A673 (cell line): ENCODE results near the gene CCDC154. TPM values are rescaled to one million over a fixed set of nuclear protein-coding genes. Genes with fewer than 3 reads are reported as not detected.

ENCODE experiments used
- BruUV-seq: library from RNA; stranded (reverse); fragments of 400-500 nt; replicated peaks from 2 replicates; lab custom pipeline; 2021; lab: Mats Ljungman, UMichigan
- CTCF ChIA-PET: fragments of 300-600 bp; sonication (Branson Sonifier 250); formaldehyde crosslinking; loops from one replicate; lab custom pipeline; 2022; ENCODE audit warnings: antibody characterized with exemption; lab: Charles Lee
- POLR2A ChIA-PET: fragments of 300-600 bp; sonication (Branson Sonifier 250); formaldehyde crosslinking; loops from one replicate; lab custom pipeline; 2022; ENCODE audit warnings: antibody characterized with exemption; ENCODE audit not compliant: low non-redundant PET; lab: Charles Lee
- DNase-seq: peaks from one replicate; pipeline ENCODE4 v3.0.0-alpha.2; 2015; ENCODE audit warnings: low spot score
- H3K27ac ChIP-seq: fragments of 200-600 bp; sonication (generic); 2 replicates; pipeline ENCODE4 v1.5.1; 2016; ENCODE audit warnings: mixed run types, low read depth, mild to moderate bottlenecking, mixed read lengths, antibody characterized with exemption, low read length; ENCODE audit not compliant: poor library complexity, severe bottlenecking
- H3K27me3 ChIP-seq: fragments of 200-600 bp; sonication (generic); replicated peaks from 2 replicates; pipeline ENCODE4 v1.6.1; 2017; ENCODE audit warnings: mixed run types, low read depth, mild to moderate bottlenecking, mixed read lengths, antibody characterized with exemption, low read length; ENCODE audit not compliant: insufficient read depth, poor library complexity
- H3K36me3 ChIP-seq: fragments of 200-600 bp; sonication (generic); 2 replicates; pipeline ENCODE4 v1.6.1; 2016; ENCODE audit warnings: mixed run types, mild to moderate bottlenecking, mixed read lengths, antibody characterized with exemption, low read length; ENCODE audit not compliant: insufficient read depth, poor library complexity, severe bottlenecking
- H3K4me1 ChIP-seq: fragments of 200-600 bp; sonication (generic); 2 replicates; pipeline ENCODE4 v1.6.1; 2017; ENCODE audit warnings: mixed run types, mild to moderate bottlenecking, mixed read lengths, antibody characterized with exemption, low read length; ENCODE audit not compliant: insufficient read depth, poor library complexity, severe bottlenecking
- H3K4me3 ChIP-seq: fragments of 200-600 bp; sonication (generic); 2 replicates; pipeline ENCODE4 v1.5.1; 2016; ENCODE audit warnings: low read depth, mixed run types, mild to moderate bottlenecking, mixed read lengths, low read length; ENCODE audit not compliant: poor library complexity, severe bottlenecking
- H3K9me3 ChIP-seq: fragments of 200-600 bp; sonication (generic); 2 replicates; pipeline ENCODE4 v1.6.1; 2016; ENCODE audit warnings: mixed run types, low read depth, mild to moderate bottlenecking, mixed read lengths, antibody characterized with exemption, low read length; ENCODE audit not compliant: poor library complexity, severe bottlenecking
- EZH2 ChIP-seq: fragments of 200-600 bp; sonication (generic); IDR thresholded peaks from 2 replicates; pipeline ENCODE4 v1.6.1; 2017; ENCODE audit warnings: borderline replicate concordance, low read depth, mild to moderate bottlenecking, mixed read lengths, antibody characterized with exemption, low read length; ENCODE audit not compliant: poor library complexity, severe bottlenecking
- intact Hi-C: fragments of 100-400 bp; cut with micrococcal nuclease; formaldehyde crosslinking; loops from one replicate; pipeline ENCODE4 v1.10.0; 2022; ENCODE audit not compliant: unreplicated experiment
- total RNA-seq: library from RNA; stranded (reverse); gene quantifications from 2 replicates; pipeline ENCODE4 v1.2.3, GENCODE V29; 2021
- TF ChIP-seq, protein P1 (sequence below): fragments of 300-800, 200-600 bp; sonication (generic); conservative IDR thresholded peaks from 2 replicates; pipeline ENCODE4 v1.5.1; 2017; ENCODE audit warnings: low read depth, mild to moderate bottlenecking, antibody characterized with exemption, low read length, moderate library complexity, mixed read lengths

Gene CCDC154
- total RNA-seq, 1 experiment from 2014 or later = 1.2 TPM

DNA sequence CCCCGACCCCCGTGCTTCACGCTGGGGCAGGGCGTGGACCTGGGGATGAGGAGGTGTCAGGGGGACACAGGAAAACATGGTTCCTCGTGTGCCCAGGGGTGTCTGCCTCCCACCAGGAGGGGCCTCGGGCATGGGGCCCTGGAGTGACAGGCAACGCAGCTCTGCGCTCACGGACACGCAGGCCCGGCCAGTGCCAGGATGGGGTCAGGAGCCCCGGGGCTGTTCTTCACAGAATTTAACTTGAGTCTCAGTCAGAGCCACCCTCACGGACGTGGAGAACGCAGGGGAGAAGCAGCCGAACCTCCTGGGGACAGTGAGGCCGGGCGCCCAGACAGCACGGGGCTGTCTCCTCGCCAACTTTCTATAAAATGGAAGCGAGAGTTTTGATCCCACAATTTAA is 46.6 kb downstream of the CCDC154 start:
- DNase-seq = no peak
- POLR2A ChIA-PET = no interaction called here
- BruUV-seq = no TSS peak
- CTCF ChIA-PET = no interaction called here
- H3K36me3 ChIP-seq = no peaks in the 10 kb centered on the region
- intact Hi-C loops = no loop called here
- H3K4me3 ChIP-seq = no peak overlapping the region
- H3K27ac ChIP-seq = no peak overlapping the region
- TF ChIP-seq EZH2 = no peak
- TF ChIP-seq, protein P1, sequence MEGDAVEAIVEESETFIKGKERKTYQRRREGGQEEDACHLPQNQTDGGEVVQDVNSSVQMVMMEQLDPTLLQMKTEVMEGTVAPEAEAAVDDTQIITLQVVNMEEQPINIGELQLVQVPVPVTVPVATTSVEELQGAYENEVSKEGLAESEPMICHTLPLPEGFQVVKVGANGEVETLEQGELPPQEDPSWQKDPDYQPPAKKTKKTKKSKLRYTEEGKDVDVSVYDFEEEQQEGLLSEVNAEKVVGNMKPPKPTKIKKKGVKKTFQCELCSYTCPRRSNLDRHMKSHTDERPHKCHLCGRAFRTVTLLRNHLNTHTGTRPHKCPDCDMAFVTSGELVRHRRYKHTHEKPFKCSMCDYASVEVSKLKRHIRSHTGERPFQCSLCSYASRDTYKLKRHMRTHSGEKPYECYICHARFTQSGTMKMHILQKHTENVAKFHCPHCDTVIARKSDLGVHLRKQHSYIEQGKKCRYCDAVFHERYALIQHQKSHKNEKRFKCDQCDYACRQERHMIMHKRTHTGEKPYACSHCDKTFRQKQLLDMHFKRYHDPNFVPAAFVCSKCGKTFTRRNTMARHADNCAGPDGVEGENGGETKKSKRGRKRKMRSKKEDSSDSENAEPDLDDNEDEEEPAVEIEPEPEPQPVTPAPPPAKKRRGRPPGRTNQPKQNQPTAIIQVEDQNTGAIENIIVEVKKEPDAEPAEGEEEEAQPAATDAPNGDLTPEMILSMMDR = no peak
- no peaks in the 10 kb centered on the region for H3K4me1 ChIP-seq
- H3K9me3 ChIP-seq = no peaks in the 10 kb centered on the region
- no peaks in the 10 kb centered on the region for H3K27me3 ChIP-seq

DNA sequence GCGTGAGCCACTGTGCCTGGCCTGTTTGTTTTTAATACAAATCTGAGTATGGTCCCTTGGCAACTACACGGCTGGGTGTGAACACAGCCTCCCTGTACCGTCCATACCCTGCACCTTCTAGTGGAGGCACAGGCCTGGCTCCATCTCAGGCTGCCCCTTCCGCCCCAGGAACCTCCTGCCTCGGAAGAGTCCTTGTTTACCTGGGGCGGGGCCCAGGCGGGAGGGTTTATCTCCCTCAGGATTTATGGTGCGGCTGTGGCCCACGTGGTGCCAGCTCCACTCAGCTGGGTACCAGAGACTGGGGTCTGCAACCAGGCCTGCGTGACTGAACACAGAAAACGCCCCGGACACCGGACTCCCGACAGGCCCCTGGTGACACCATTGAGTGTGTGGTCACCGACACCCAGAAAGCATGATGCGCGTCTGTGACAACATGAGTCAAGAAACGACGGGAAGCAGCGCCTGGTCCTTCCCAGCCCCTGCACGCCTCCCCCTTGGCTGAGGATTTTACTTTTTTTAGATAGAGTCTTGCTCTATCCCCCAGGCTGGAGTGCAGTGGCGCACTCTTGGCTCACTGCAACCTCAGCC is 48.8 kb downstream of the CCDC154 start:
- no peak for DNase-seq
- H3K27ac ChIP-seq = no peak overlapping the region
- CTCF ChIA-PET = interaction anchor here (0.6 kb wide), 1 partner anchor 32 kb away, joined by 3 read pairs; no protein-coding TSS in a partner anchor
- intact Hi-C loops = no loop called here
- no peaks in the 10 kb centered on the region for H3K36me3 ChIP-seq
- POLR2A ChIA-PET = no interaction called here
- no peaks in the 10 kb centered on the region for H3K4me1 ChIP-seq
- TF ChIP-seq, protein P1 = no peak
- no peak for TF ChIP-seq EZH2
- no TSS peak for BruUV-seq
- no peaks in the 10 kb centered on the region for H3K27me3 ChIP-seq
- H3K9me3 ChIP-seq = no peaks in the 10 kb centered on the region
- H3K4me3 ChIP-seq = no peak overlapping the region

DNA sequence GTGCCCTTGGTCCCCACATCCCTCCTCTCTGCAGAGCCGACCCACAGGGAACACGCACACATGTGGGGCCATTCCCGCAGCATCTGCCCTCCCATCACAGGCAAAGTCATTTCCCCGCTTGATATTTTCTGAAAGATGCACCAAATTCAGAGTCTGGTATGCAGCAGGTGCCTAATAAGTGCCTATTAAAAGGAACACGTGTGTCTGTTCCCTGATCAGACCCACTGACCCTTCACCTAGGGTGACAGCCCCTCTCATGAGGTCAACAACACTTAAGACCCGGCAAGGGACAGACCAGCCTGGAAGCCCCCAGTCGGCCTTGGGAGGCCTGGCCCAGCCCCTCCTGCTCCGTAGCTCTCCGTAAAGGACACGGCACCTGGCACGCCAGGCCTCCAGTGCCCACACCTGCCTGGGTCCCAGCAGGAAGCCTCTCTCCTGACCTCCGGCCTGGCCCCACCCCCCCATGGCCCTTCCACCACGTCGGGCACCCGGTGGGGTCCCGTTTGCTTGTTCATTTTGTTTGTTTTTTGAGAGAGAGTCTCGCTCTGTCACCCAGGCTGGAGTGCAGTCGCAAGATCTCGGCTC is 49.9 kb downstream of the CCDC154 start:
- no peak for DNase-seq
- TF ChIP-seq, protein P1 = no peak
- TF ChIP-seq EZH2 = no peak
- intact Hi-C loops = no loop called here
- no TSS peak for BruUV-seq
- Histone ChIP-seq H3K9me3 (no peaks in the 10 kb centered on the region), H3K4me1 (no peaks in the 10 kb centered on the region), H3K27ac (no peak overlapping the region), H3K36me3 (no peaks in the 10 kb centered on the region), H3K27me3 (no peaks in the 10 kb centered on the region), H3K4me3 (no peak overlapping the region)
- CTCF ChIA-PET = interaction anchor here (0.6 kb wide), 1 partner anchor 15 kb away, joined by 6 read pairs; no protein-coding TSS in a partner anchor
- POLR2A ChIA-PET = no interaction called here
